H1 (cell line): Measurements from ENCODE around the gene CACNG6. TPM values are rescaled to one million over a fixed set of nuclear protein-coding genes. Genes with fewer than 3 reads are reported as not detected.
A peak's percentile ranks its signal among the peaks of the same experiment; 100 is the strongest.

Experiments
- ATF3 ChIP-seq: IDR thresholded peaks from 2 replicates; pipeline ENCODE4 v1.6.1; 2011; ENCODE audit warnings: low read depth, mild to moderate bottlenecking, low read length; ENCODE audit not compliant: insufficient read depth
- BACH1 ChIP-seq: IDR thresholded peaks from 2 replicates; pipeline ENCODE4 v1.6.1; 2012; ENCODE audit warnings: low read length, improper control_type of control experiment
- BCL11A ChIP-seq, 2 experiments: IDR thresholded peaks; one replicate each; pipeline ENCODE4 v1.6.1; 2011; ENCODE audit warnings: low read depth in 2 of 2, low read length in 2 of 2, mild to moderate bottlenecking in 2 of 2
- CBX8 ChIP-seq: fragments of 300-800, 300-1000 bp; sonication (generic); IDR thresholded peaks from 2 replicates; pipeline ENCODE4 v1.7.1; 2016; ENCODE audit warnings: low read depth, low read length, borderline replicate concordance
- EZH2 ChIP-seq: fragments of 200-600 bp; sonication (generic); IDR thresholded peaks from 2 replicates; pipeline ENCODE4 v1.7.1; 2012; ENCODE audit warnings: low read depth, mild to moderate bottlenecking, moderate library complexity, low read length, inconsistent platforms; ENCODE audit not compliant: severe bottlenecking
- FOSL1 ChIP-seq: IDR thresholded peaks from 2 replicates; pipeline ENCODE4 v1.6.1; 2011; ENCODE audit warnings: mild to moderate bottlenecking, low read depth, low read length, moderate library complexity; ENCODE audit not compliant: insufficient read depth
- GABPA ChIP-seq: IDR thresholded peaks from 2 replicates; pipeline ENCODE4 v1.6.1; 2011; ENCODE audit warnings: mild to moderate bottlenecking, low read length, moderate library complexity, borderline replicate concordance; ENCODE audit not compliant: insufficient read depth
- HDAC2 ChIP-seq, 2 experiments: fragments of 300-600 bp in 1 of 2; sonication (generic) in 1 of 2; IDR thresholded peaks; 2 replicates each; pipeline ENCODE4 v1.6.1; 2011 to 2012; ENCODE audit warnings: low read depth in 2 of 2, low read length in 2 of 2, mild to moderate bottlenecking in 2 of 2, moderate library complexity in 2 of 2, borderline replicate concordance in 1 of 2, inconsistent platforms in 1 of 2
- KDM1A ChIP-seq: fragments of 200-600, 300-600 bp; sonication (generic); IDR thresholded peaks from 2 replicates; pipeline ENCODE4 v1.7.1; 2016; ENCODE audit warnings: mild to moderate bottlenecking, low read length, borderline replicate concordance
- KDM5A ChIP-seq: fragments of 200-600 bp; IDR thresholded peaks from 2 replicates; pipeline ENCODE4 v1.7.1; 2012; ENCODE audit warnings: mild to moderate bottlenecking, low read length, inconsistent platforms, mixed read lengths
- MAFK ChIP-seq: IDR thresholded peaks from 2 replicates; pipeline ENCODE4 v1.6.1; 2012; ENCODE audit warnings: low read depth, mild to moderate bottlenecking, improper control_type of control experiment, low read length
- NRF1 ChIP-seq: IDR thresholded peaks from 2 replicates; pipeline ENCODE4 v1.6.1; 2011; ENCODE audit warnings: mild to moderate bottlenecking, low read depth, low read length, improper control_type of control experiment
- PHF8 ChIP-seq: fragments of 200-600 bp; sonication (generic); conservative IDR thresholded peaks from 2 replicates; pipeline ENCODE4 v1.7.1; 2012; ENCODE audit warnings: low read depth, mild to moderate bottlenecking, inconsistent platforms, low read length, moderate library complexity
- RBBP5 ChIP-seq: IDR thresholded peaks from 2 replicates; pipeline ENCODE4 v1.7.1; 2012; ENCODE audit warnings: low read depth, mild to moderate bottlenecking, inconsistent platforms, low read length, moderate library complexity, borderline replicate concordance
- RFX5 ChIP-seq: IDR thresholded peaks from 2 replicates; pipeline ENCODE4 v1.6.1; 2011; ENCODE audit warnings: low read depth, low read length, improper control_type of control experiment, borderline replicate concordance
- SIN3A ChIP-seq, 2 experiments: IDR thresholded peaks in 1 of 2; conservative IDR thresholded peaks in 1 of 2; 2 replicates each; pipeline ENCODE4 v1.6.1; 2011 to 2012; ENCODE audit warnings: low read length in 2 of 2, improper control_type of control experiment in 1 of 2, low read depth in 1 of 2, mild to moderate bottlenecking in 1 of 2
- SIX5 ChIP-seq: IDR thresholded peaks from 2 replicates; pipeline ENCODE4 v1.6.1; 2011; ENCODE audit warnings: mild to moderate bottlenecking, low read depth, low read length
- SP2 ChIP-seq: IDR thresholded peaks from 2 replicates; pipeline ENCODE4 v1.6.1; 2012; ENCODE audit warnings: mild to moderate bottlenecking, low read length, inconsistent platforms
- SRF ChIP-seq: IDR thresholded peaks from 2 replicates; pipeline ENCODE4 v1.6.1; 2011; ENCODE audit warnings: mild to moderate bottlenecking, low read depth, low read length, moderate library complexity
- SUZ12 ChIP-seq: fragments of 200-600 bp; sonication (generic); IDR thresholded peaks from 2 replicates; pipeline ENCODE4 v1.6.1; 2012; ENCODE audit warnings: mild to moderate bottlenecking, inconsistent platforms, low read length, moderate library complexity, mixed read lengths
- TAF1 ChIP-seq: IDR thresholded peaks from 2 replicates; pipeline ENCODE4 v1.6.1; 2011; ENCODE audit warnings: mild to moderate bottlenecking, low read depth, low read length
- TAF7 ChIP-seq: optimal IDR thresholded peaks from 2 replicates; pipeline ENCODE3; 2011; ENCODE audit warnings: low read depth, mild to moderate bottlenecking, inconsistent platforms, low read length, moderate library complexity, borderline replicate concordance
- ZNF274 ChIP-seq: IDR thresholded peaks from 2 replicates; pipeline ENCODE4 v1.7.0; 2012; ENCODE audit warnings: low read length, borderline replicate concordance; ENCODE audit errors: extremely low read depth
- polyA plus RNA-seq, 7 experiments: library from polyadenylated mRNA; depleted of rRNA in 3 of 7; stranded (reverse) in 5 of 7; unstranded in 2 of 7; fragments of >200 nt in 5 of 7; fragments of 200-250 nt in 2 of 7; gene quantifications; 1 replicate in 5 of 7; 2 replicates in 1 of 7; 4 replicates in 1 of 7; pipeline versions ENCODE4 v1.2.1 to v1.2.3, GENCODE V29; 2011 to 2013; ENCODE audit warnings: missing spikeins in 2 of 7, mixed read lengths in 2 of 7
- total RNA-seq: library from RNA; stranded (reverse); fragmentation: NEBNext Ultra II Directional; extraction: Animal tissue kit (Norgen Biotek cat#: 25700); gene quantifications from 2 replicates; pipeline ENCODE4 v1.2.1, GENCODE V29; 2021

The CACNG6 gene
- total and polyA plus RNA-seq, 2 of the 8 experiments (the other 6 are each of a cell fraction or from before 2014, with no cell fraction given), result 1.2 to 1.6 TPM

GRCh38 chr19:53957448-53958167 lies 33.8 kb upstream of the CACNG6 start (continued):
- TF ChIP-seq ATF3 (no peak), FOSL1 (no peak), RFX5 (no peak), SIX5 (no peak), RBBP5 (0 out of 2 replicates have a peak, but pooled peaks have one; percentile 75), ZNF274 (no peak), NRF1 (no peak), EZH2 (no peak), KDM5A (no peak), HDAC2 (IDR thresholded peaks at IDR 0.05; ENCODE audit: borderline replicate concordance in 1 of 2, low read depth in 2 of 2, low read length in 2 of 2) (0 out of 4 replicates have a peak, but pooled peaks of 1 of the 2 experiments have one; percentile 3), TAF1 (no peak), SIN3A (conservative IDR thresholded peaks at IDR 0.05 in 1 of 2, IDR thresholded peaks at IDR 0.05 in 1 of 2; ENCODE audit: low read depth in 1 of 2, low read length in 2 of 2) (0 out of 4 replicates have a peak, but pooled peaks of 1 of the 2 experiments have one; percentile 26), SUZ12 (no peak), PHF8 (no peak), CBX8 (no peak), SRF (no peak), SP2 (no peak), MAFK (no peak), GABPA (no peak), TAF7 (no peak), KDM1A (no peak), BCL11A (IDR thresholded peaks at IDR 0.05; ENCODE audit: low read depth in 2 of 2, low read length in 2 of 2) (no peak), BACH1 (no peak)
